Stimulated activated naive B cell treated with anti-CD40 and anti-IgM and Interleukin-4, amounts not matched to agents 10 μg/mL and 1 μg/mL and 100 μg/mL, for 72 hours (primary cell): ENCODE measurements around the gene ZNF804A.

Experiments used
- ATAC-seq, 2 donors: fragments of 150-1000 bp; cut with Tn5 transposase; replicated peaks; 2 replicates each; pipeline ENCODE4 v1.10.0; 2021; ENCODE audit warnings: moderate library complexity in 1 of 2
- DNase-seq: peaks from one replicate; pipeline ENCODE4 v3.0.0; 2021
- H3K27ac Mint-ChIP-seq: one replicate; pipeline ENCODE4 v1.8.0; 2022; ENCODE audit warnings: mild to moderate bottlenecking, mixed read lengths
- H3K27me3 Mint-ChIP-seq, 2 donors: one replicate each; pipeline ENCODE4 v1.8.0; 2022; ENCODE audit warnings: mixed read lengths in 2 of 2
- H3K36me3 Mint-ChIP-seq, 2 donors: one replicate each; pipeline ENCODE4 v1.8.0; 2022; ENCODE audit warnings: mixed read lengths in 2 of 2, mild to moderate bottlenecking in 1 of 2
- H3K4me1 Mint-ChIP-seq, 2 donors: one replicate each; pipeline ENCODE4 v1.8.0; 2022; ENCODE audit warnings: mixed read lengths in 2 of 2, mild to moderate bottlenecking in 1 of 2
- H3K4me3 Mint-ChIP-seq, 2 donors: one replicate each; pipeline ENCODE4 v1.8.0; 2022; ENCODE audit warnings: mild to moderate bottlenecking in 2 of 2, mixed read lengths in 2 of 2, moderate library complexity in 1 of 2
- H3K9me3 Mint-ChIP-seq, 2 donors: one replicate each; pipeline ENCODE4 v1.8.0; 2022; ENCODE audit warnings: mixed read lengths in 2 of 2, mild to moderate bottlenecking in 1 of 2

ZNF804A gene

GRCh38 chr2:184938221-184938985 is 340.1 kb downstream of the ZNF804A start:
- no peak overlapping the region for H3K4me3 Mint-ChIP-seq
- DNase-seq (no peak), ATAC-seq (no peak)
- no peaks in the 10 kb centered on the region for H3K36me3 Mint-ChIP-seq
- H3K27me3 Mint-ChIP-seq, result no peaks in the 10 kb centered on the region
- H3K27ac Mint-ChIP-seq, result no peak overlapping the region
- H3K4me1 Mint-ChIP-seq, result no peaks in the 10 kb centered on the region
- peaks cover 4 to 5% of the 10 kb centered on the region in 2 donors for H3K9me3 Mint-ChIP-seq

- no peaks in the 10 kb centered on the region for H3K9me3 Mint-ChIP-seq
- no peak overlapping the region for H3K4me3 Mint-ChIP-seq
- DNase-seq, result no peak
- H3K36me3 Mint-ChIP-seq, result no peaks in the 10 kb centered on the region
- no peak for ATAC-seq
- H3K27ac Mint-ChIP-seq, result no peak overlapping the region
- H3K4me1 Mint-ChIP-seq, result no peaks in the 10 kb centered on the region
- H3K27me3 Mint-ChIP-seq, result no peaks in the 10 kb centered on the region
Observed at GRCh38 chr2:184945326-184945725, 347.0 kb downstream of the ZNF804A start.

GRCh38 chr2:184945824-184946223 is 347.5 kb downstream of the ZNF804A start:
- no peak for DNase-seq
- no peak overlapping the region for H3K4me3 Mint-ChIP-seq
- no peaks in the 10 kb centered on the region for H3K4me1 Mint-ChIP-seq
- H3K27me3 Mint-ChIP-seq, result no peaks in the 10 kb centered on the region
- ATAC-seq, result no peak
- H3K36me3 Mint-ChIP-seq, result no peaks in the 10 kb centered on the region
- no peak overlapping the region for H3K27ac Mint-ChIP-seq
- no peaks in the 10 kb centered on the region for H3K9me3 Mint-ChIP-seq

DNA sequence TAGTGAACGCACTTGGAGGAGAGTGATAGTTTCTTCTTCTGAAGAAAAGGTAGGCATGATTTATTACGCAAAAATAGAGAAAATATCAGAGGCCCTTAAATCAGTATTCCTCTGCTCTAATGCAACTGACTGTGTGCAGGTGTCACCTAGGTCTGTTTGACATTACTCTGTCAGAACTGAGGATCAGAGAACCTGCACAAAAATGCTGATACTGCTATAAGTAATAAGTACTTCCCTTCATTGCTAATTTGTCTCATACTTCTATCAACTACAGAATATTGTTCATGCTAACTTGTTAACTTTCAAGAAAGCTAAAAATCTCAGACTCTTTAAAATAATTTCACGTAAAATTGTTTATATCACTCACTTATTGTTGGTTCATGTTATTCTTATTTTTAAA is 358.5 kb downstream of the ZNF804A start:
- no peak overlapping the region for H3K27ac Mint-ChIP-seq
- H3K9me3 Mint-ChIP-seq, result no peaks in the 10 kb centered on the region
- H3K27me3 Mint-ChIP-seq, result no peaks in the 10 kb centered on the region
- ATAC-seq (no peak), DNase-seq (no peak)
- H3K4me1 Mint-ChIP-seq, result no peaks in the 10 kb centered on the region
- H3K4me3 Mint-ChIP-seq, result no peak overlapping the region
- no peaks in the 10 kb centered on the region for H3K36me3 Mint-ChIP-seq

DNA sequence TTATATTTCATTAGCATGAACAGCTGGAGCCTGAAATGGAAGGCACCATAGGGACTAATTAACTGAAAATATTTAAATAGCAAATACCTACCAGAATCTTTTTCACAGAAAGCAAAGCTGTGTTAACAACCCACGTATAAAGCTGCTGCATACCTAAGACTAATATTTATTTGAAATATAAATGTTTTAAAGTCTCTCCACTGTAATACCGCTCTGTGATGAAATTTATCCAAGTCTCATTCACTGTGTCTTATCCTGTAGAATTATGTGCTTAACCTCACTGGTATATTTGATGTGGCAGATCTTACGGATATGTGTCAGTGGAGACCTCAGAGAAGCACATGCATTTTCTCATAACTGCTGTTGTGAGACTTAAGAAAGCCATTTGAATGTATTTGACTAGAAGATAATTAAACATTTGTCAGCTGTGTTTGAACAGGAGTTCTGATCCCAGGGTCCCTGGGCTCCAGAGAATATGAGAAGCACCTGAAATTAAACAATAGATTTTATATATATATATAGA is 373.3 kb downstream of the ZNF804A start:
- Mint-ChIP-seq H3K4me1 (no peaks in the 10 kb centered on the region), H3K27ac (no peak overlapping the region), H3K36me3 (no peaks in the 10 kb centered on the region), H3K27me3 (no peaks in the 10 kb centered on the region), H3K9me3 (no peaks in the 10 kb centered on the region), H3K4me3 (no peak overlapping the region)
- DNase-seq, result no peak
- ATAC-seq, result no peak
